CD4-positive, alpha-beta T cell treated with Interleukin-12 subunit alpha and Interleukin-12 subunit beta, for 1 hour (primary cell): ENCODE results near the gene CEACAM4.
A peak's percentile ranks its signal among the peaks of the same experiment; 100 is the strongest.
"Not testable (repeated sequence)": the region's sequence is repeated elsewhere in the genome, so short reads cannot be mapped to it uniquely, and the experiment has no call there.

Experiments
- DNase-seq: peaks from one replicate; pipeline ENCODE4 v3.0.0-alpha.2; 2020

Gene CEACAM4

GRCh38 chr19:41582577-41583182 is 44.2 kb downstream of the CEACAM4 start:
- not testable (repeated sequence) for DNase-seq

GRCh38 chr19:41581068-41581467 is 45.8 kb downstream of the CEACAM4 start:
- DNase-seq = not testable (repeated sequence)

- DNase-seq = no peak
Observed at GRCh38 chr19:41578886-41579285, 48.0 kb downstream of the CEACAM4 start.

GRCh38 chr19:41577833-41578232 is 49.0 kb downstream of the CEACAM4 start:
- no peak for DNase-seq

- DNase-seq = no peak
Observed at GRCh38 chr19:41577144-41577830, 49.6 kb downstream of the CEACAM4 start.

- DNase-seq = peak; percentile 60
Observed at GRCh38 chr19:41575998-41576397, 50.9 kb downstream of the CEACAM4 start, which contains the start of gene CEACAM21. Gene CEACAM21, plus strand, starts transcription at chr19:41576166. Its CDS starts 109 bp downstream, at chr19:41576275.

GRCh38 chr19:41570639-41571112 is 56.2 kb downstream of the CEACAM4 start:
- peak; percentile 88 for DNase-seq

- no peak for DNase-seq
Observed at GRCh38 chr19:41570179-41570578, 56.7 kb downstream of the CEACAM4 start.

- DNase-seq = no peak
Observed at GRCh38 chr19:41569481-41570150, 57.3 kb downstream of the CEACAM4 start.
